ENCODE data around the gene EIF2B5.
"Not testable (repeated sequence)": the region's sequence is repeated elsewhere in the genome, so short reads cannot be mapped to it uniquely, and the experiment has no call there.

The EIF2B5 gene

GRCh38 chr3:184110316-184110725 lies 24.8 kb upstream of the EIF2B5 start:
- H2AFZ ChIP-seq (ENCODE audit: low read length) = no peak overlapping the region

GRCh38 chr3:184116017-184116416 lies 19.1 kb upstream of the EIF2B5 start:
- H3K4me3 ChIP-seq (ENCODE audit: low read depth, low read length, poor library complexity, severe bottlenecking) = no peak overlapping the region
- H3K27ac ChIP-seq (ENCODE audit: low read depth, low read length, poor library complexity, severe bottlenecking) = no peak overlapping the region
- H3K27me3 ChIP-seq (ENCODE audit: insufficient read depth, low read length) = 0 out of 2 replicates have a peak, but pooled peaks cover 4% of the 10 kb centered on the region
- no peaks in the 10 kb centered on the region for H3K4me1 ChIP-seq (ENCODE audit: insufficient read depth, low read length, severe bottlenecking)
- H2AFZ ChIP-seq (ENCODE audit: low read length) = no peak overlapping the region
- no peaks in the 10 kb centered on the region for H3K79me2 ChIP-seq (ENCODE audit: insufficient read depth, low read length)
- no peaks in the 10 kb centered on the region for H3F3A ChIP-seq (ENCODE audit: insufficient read depth, low read length)
- no peaks in the 10 kb centered on the region for H3K9me3 ChIP-seq (ENCODE audit: low read length)
- H3K9me2 ChIP-seq (ENCODE audit: low read depth, low read length) = no peaks in the 10 kb centered on the region
- H4K20me1 ChIP-seq (ENCODE audit: insufficient read depth, low read length) = no peaks in the 10 kb centered on the region
- H3K9ac ChIP-seq (ENCODE audit: low read length) = no peak overlapping the region
- TF ChIP-seq CTCF (IDR thresholded peaks at IDR 0.05; ENCODE audit: low read length) (no peak), EZH2 (IDR thresholded peaks at IDR 0.05; ENCODE audit: borderline replicate concordance, low read length) (no peak)
- H3K4me2 ChIP-seq (ENCODE audit: low read length) = no peak overlapping the region
- H3K36me3 ChIP-seq (ENCODE audit: insufficient read depth, low read length) = no peaks in the 10 kb centered on the region

More at GRCh38 chr3:184110316-184110725, 24.8 kb upstream of the EIF2B5 start:
- Histone ChIP-seq H4K20me1 (ENCODE audit: insufficient read depth, low read length) (no peaks in the 10 kb centered on the region), H3K4me1 (ENCODE audit: insufficient read depth, low read length, severe bottlenecking) (no peaks in the 10 kb centered on the region), H3K4me2 (ENCODE audit: low read length) (no peak overlapping the region), H3K79me2 (ENCODE audit: insufficient read depth, low read length) (no peaks in the 10 kb centered on the region), H3F3A (ENCODE audit: insufficient read depth, low read length) (no peaks in the 10 kb centered on the region), H3K9ac (ENCODE audit: low read length) (no peak overlapping the region), H3K36me3 (ENCODE audit: insufficient read depth, low read length) (no peaks in the 10 kb centered on the region), H3K9me3 (ENCODE audit: low read length) (no peaks in the 10 kb centered on the region), H3K4me3 (ENCODE audit: low read depth, low read length, poor library complexity, severe bottlenecking) (no peak overlapping the region), H3K27me3 (ENCODE audit: insufficient read depth, low read length) (peaks cover 8% of the 10 kb centered on the region; the same call in 1 of the 2 replicates), H3K27ac (ENCODE audit: low read depth, low read length, poor library complexity, severe bottlenecking) (no peak overlapping the region), H3K9me2 (ENCODE audit: low read depth, low read length) (no peaks in the 10 kb centered on the region)
- TF ChIP-seq CTCF (IDR thresholded peaks at IDR 0.05; ENCODE audit: low read length) (no peak), EZH2 (IDR thresholded peaks at IDR 0.05; ENCODE audit: borderline replicate concordance, low read length) (no peak)

GRCh38 chr3:184117636-184118035 lies 17.5 kb upstream of the EIF2B5 start:
- no peak overlapping the region for H2AFZ ChIP-seq (ENCODE audit: low read length)
- H3K4me3 ChIP-seq (ENCODE audit: low read depth, low read length, poor library complexity, severe bottlenecking) = no peak overlapping the region
- no peak overlapping the region for H3K27ac ChIP-seq (ENCODE audit: low read depth, low read length, poor library complexity, severe bottlenecking)
- no peaks in the 10 kb centered on the region for H3F3A ChIP-seq (ENCODE audit: insufficient read depth, low read length)
- no peak for TF ChIP-seq EZH2 (IDR thresholded peaks at IDR 0.05; ENCODE audit: borderline replicate concordance, low read length)
- TF ChIP-seq CTCF (IDR thresholded peaks at IDR 0.05; ENCODE audit: low read length) = peak; percentile 55; the same call in 1 of the 2 replicates
- H3K9me2 ChIP-seq (ENCODE audit: low read depth, low read length) = no peaks in the 10 kb centered on the region
- H3K4me1 ChIP-seq (ENCODE audit: insufficient read depth, low read length, severe bottlenecking) = no peaks in the 10 kb centered on the region
- no peak overlapping the region for H3K4me2 ChIP-seq (ENCODE audit: low read length)
- no peaks in the 10 kb centered on the region for H3K36me3 ChIP-seq (ENCODE audit: insufficient read depth, low read length)
- H3K9me3 ChIP-seq (ENCODE audit: low read length) = no peaks in the 10 kb centered on the region
- 0 out of 2 replicates have a peak, but pooled peaks cover 4% of the 10 kb centered on the region for H3K27me3 ChIP-seq (ENCODE audit: insufficient read depth, low read length)
- H4K20me1 ChIP-seq (ENCODE audit: insufficient read depth, low read length) = no peaks in the 10 kb centered on the region
- no peak overlapping the region for H3K9ac ChIP-seq (ENCODE audit: low read length)
- no peaks in the 10 kb centered on the region for H3K79me2 ChIP-seq (ENCODE audit: insufficient read depth, low read length)

- not testable (repeated sequence) for H3K27me3 ChIP-seq (ENCODE audit: insufficient read depth, low read length); H3K4me2 ChIP-seq (ENCODE audit: low read length); H3K9me2 ChIP-seq (ENCODE audit: low read depth, low read length); H2AFZ ChIP-seq (ENCODE audit: low read length); H3K36me3 ChIP-seq (ENCODE audit: insufficient read depth, low read length); H3K4me1 ChIP-seq (ENCODE audit: insufficient read depth, low read length, severe bottlenecking); H4K20me1 ChIP-seq (ENCODE audit: insufficient read depth, low read length); H3K9ac ChIP-seq (ENCODE audit: low read length); H3F3A ChIP-seq (ENCODE audit: insufficient read depth, low read length); H3K9me3 ChIP-seq (ENCODE audit: low read length); H3K27ac ChIP-seq (ENCODE audit: low read depth, low read length, poor library complexity, severe bottlenecking); H3K4me3 ChIP-seq (ENCODE audit: low read depth, low read length, poor library complexity, severe bottlenecking); H3K79me2 ChIP-seq (ENCODE audit: insufficient read depth, low read length)
These were observed 14.1 kb upstream of the EIF2B5 start for GRCh38 chr3:184121031-184121430.
